Stimulated activated CD4-positive, alpha-beta T cell treated with anti-CD3 and anti-CD28 coated beads, Interleukin-4, amount 100 ng/mL, for 24 hours (primary cell): ENCODE data around the gene DOCK4.

ENCODE experiments used
- DNase-seq: peaks from one replicate; pipeline ENCODE4 v3.0.0-alpha.2; 2020

The DOCK4 gene

GRCh38 chr7:112156412-112156811 lies 49.8 kb downstream of the DOCK4 start:
- DNase-seq, result no peak

GRCh38 chr7:112154690-112155089 lies 51.5 kb downstream of the DOCK4 start:
- no peak for DNase-seq

- DNase-seq, result no peak
Measured at GRCh38 chr7:112152186-112152585, 54.0 kb downstream of the DOCK4 start.

- DNase-seq, result no peak
Measured at GRCh38 chr7:112150823-112151641, 55.2 kb downstream of the DOCK4 start.

GRCh38 chr7:112149734-112150133 lies 56.5 kb downstream of the DOCK4 start:
- DNase-seq, result no peak

GRCh38 chr7:112147793-112148361 lies 58.3 kb downstream of the DOCK4 start:
- DNase-seq, result no peak

GRCh38 chr7:112145206-112145605 lies 61.0 kb downstream of the DOCK4 start:
- no peak for DNase-seq

GRCh38 chr7:112144284-112145059 lies 61.7 kb downstream of the DOCK4 start:
- DNase-seq, result no peak

- no peak for DNase-seq
Measured at GRCh38 chr7:112143582-112143981, 62.6 kb downstream of the DOCK4 start.

- no peak for DNase-seq
Measured at GRCh38 chr7:112143136-112143535, 63.1 kb downstream of the DOCK4 start.

- DNase-seq, result no peak
Measured at GRCh38 chr7:112140600-112140999, 65.6 kb downstream of the DOCK4 start.

GRCh38 chr7:112138938-112139337 lies 67.3 kb downstream of the DOCK4 start:
- DNase-seq, result no peak

- DNase-seq, result no peak
Measured at GRCh38 chr7:112138325-112138852, 67.8 kb downstream of the DOCK4 start.

- no peak for DNase-seq
Measured at GRCh38 chr7:112137141-112138101, 68.8 kb downstream of the DOCK4 start.

GRCh38 chr7:112136271-112137008 lies 69.8 kb downstream of the DOCK4 start:
- no peak for DNase-seq

- no peak for DNase-seq
Measured at GRCh38 chr7:112135815-112136214, 70.4 kb downstream of the DOCK4 start.

- no peak for DNase-seq
Measured at GRCh38 chr7:112134039-112134438, 72.2 kb downstream of the DOCK4 start.

GRCh38 chr7:112133328-112133727 lies 72.9 kb downstream of the DOCK4 start:
- no peak for DNase-seq

GRCh38 chr7:112132051-112132694 lies 74.0 kb downstream of the DOCK4 start:
- DNase-seq, result no peak

- DNase-seq, result no peak
Measured at GRCh38 chr7:112130729-112131410, 75.3 kb downstream of the DOCK4 start.
